Activated CD8-positive, alpha-beta memory T cell treated with anti-CD3 and anti-CD28 coated beads for 48 hours (primary cell): Measurements from ENCODE around the gene BGLAP.

Source experiments
- DNase-seq, 3 experiments: peaks; one replicate each; pipeline ENCODE4 v3.0.0-alpha.2; 2020; ENCODE audit warnings: low read depth in 2 of 3, low spot score in 2 of 3

BGLAP gene

GRCh38 chr1:156226116-156226538, 15.9 kb upstream of the BGLAP start:
- no peak for DNase-seq

GRCh38 chr1:156226782-156227181, 15.2 kb upstream of the BGLAP start:
- no peak for DNase-seq

- no peak for DNase-seq
These were observed 13.5 kb upstream of the BGLAP start for GRCh38 chr1:156228501-156228900.

GRCh38 chr1:156229809-156230472, 12.0 kb upstream of the BGLAP start:
- no peak for DNase-seq

- DNase-seq: no peak
These were observed 11.5 kb upstream of the BGLAP start for GRCh38 chr1:156230473-156230837.

- no peak for DNase-seq
These were observed 9.6 kb upstream of the BGLAP start for GRCh38 chr1:156232201-156232894.

- DNase-seq: no peak
These were observed 8.4 kb upstream of the BGLAP start for GRCh38 chr1:156233426-156234127.

- no peak for DNase-seq
These were observed 5.8 kb upstream of the BGLAP start for GRCh38 chr1:156236164-156236563.

GRCh38 chr1:156238248-156238647, 3.7 kb upstream of the BGLAP start:
- no peak for DNase-seq

GRCh38 chr1:156241311-156241811, 623 bp upstream of the BGLAP start:
- DNase-seq: no peak

GRCh38 chr1:156242738-156243137, 754 bp downstream of the BGLAP start:
- DNase-seq: no peak

GRCh38 chr1:156244126-156244525, 2.1 kb downstream of the BGLAP start:
- DNase-seq: no peak

GRCh38 chr1:156244712-156245111, 2.7 kb downstream of the BGLAP start:
- DNase-seq: no peak

GRCh38 chr1:156245451-156246232, 3.7 kb downstream of the BGLAP start:
- no peak for DNase-seq

GRCh38 chr1:156246241-156246780, 4.3 kb downstream of the BGLAP start:
- no peak for DNase-seq

- DNase-seq: no peak
These were observed 4.9 kb downstream of the BGLAP start for GRCh38 chr1:156246781-156247459.

- DNase-seq: no peak
These were observed 5.7 kb downstream of the BGLAP start, which contains the start of gene PAQR6 for GRCh38 chr1:156247460-156248322. PAQR6 (minus strand) TSS chr1:156248056; CDS start chr1:156246731, 1,325 bp downstream.

- DNase-seq: no peak
These were observed 6.3 kb downstream of the BGLAP start for GRCh38 chr1:156248323-156248683.

GRCh38 chr1:156249593-156249992, 7.6 kb downstream of the BGLAP start:
- DNase-seq: no peak
